Superior temporal gyrus (tissue), 1 donor: ENCODE data around the gene ARMH1.
"Not testable (repeated sequence)": the region's sequence is repeated elsewhere in the genome, so short reads cannot be mapped to it uniquely, and the experiment has no call there.

Source experiments
- DNase-seq: peaks from one replicate; pipeline ENCODE4 v3.0.0-alpha.2; 2016; ENCODE audit errors: extremely low spot score

ARMH1 gene

DNA sequence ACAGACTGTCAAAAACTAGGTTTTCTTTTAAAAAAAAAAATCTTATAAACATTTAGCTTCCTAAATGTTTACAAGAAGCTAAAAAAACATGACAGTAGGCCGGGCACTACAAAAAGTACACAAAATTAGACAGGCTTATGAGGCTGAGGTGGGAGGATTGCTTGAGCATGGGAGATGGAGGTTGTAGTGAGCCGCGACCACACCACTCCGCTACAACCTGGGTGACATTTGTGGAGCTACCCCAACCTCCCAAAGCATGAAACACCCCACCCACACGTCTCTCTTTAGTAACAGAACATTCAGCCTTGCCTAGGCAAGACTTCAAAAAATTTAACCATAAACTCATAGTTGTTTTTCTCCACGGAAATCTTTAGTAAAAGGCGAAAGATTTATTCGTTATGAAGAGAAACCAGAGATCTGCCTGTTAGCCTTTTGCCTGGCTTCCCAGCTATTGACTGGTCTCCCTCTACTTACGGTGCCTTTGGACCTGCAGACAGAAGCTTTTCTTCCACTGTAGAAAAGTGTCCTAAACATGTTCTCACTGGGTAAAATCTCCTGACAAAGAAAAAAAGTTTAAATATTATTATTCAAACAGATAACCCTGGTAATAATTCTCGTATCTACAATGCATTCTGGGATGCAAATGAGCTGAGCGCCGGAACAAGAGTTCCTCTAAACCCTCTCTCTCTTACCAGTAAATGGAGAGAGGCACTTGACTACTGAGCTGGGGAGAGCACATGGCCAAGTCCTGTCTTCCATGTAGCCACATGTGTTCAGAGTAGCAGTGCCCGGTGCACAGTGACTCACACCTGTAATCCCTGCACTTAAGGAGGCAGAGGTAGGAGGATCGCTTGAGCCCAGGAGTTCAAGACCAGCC, 47.2 kb downstream of the ARMH1 start:
- peak; percentile 53 for DNase-seq

DNA sequence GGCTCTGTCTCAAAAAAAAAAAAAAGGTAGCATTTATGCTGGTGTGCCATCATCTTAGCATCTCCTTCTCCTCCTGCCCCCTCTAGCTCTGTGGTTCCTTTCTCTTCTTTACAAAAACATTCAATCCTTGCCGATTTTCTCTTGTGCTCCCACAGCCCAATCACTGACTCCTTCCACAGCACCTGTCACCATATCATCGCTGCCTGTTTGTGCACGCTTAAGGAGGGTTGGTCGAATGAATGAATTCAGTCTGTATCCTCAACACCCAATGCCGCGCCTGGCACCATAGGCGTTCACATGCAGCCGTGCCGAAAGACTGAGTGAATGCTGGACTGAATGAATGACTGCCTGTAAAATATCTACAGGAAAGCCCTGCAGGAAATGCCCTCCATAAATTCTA, 48.5 kb downstream of the ARMH1 start:
- DNase-seq = no peak

DNA sequence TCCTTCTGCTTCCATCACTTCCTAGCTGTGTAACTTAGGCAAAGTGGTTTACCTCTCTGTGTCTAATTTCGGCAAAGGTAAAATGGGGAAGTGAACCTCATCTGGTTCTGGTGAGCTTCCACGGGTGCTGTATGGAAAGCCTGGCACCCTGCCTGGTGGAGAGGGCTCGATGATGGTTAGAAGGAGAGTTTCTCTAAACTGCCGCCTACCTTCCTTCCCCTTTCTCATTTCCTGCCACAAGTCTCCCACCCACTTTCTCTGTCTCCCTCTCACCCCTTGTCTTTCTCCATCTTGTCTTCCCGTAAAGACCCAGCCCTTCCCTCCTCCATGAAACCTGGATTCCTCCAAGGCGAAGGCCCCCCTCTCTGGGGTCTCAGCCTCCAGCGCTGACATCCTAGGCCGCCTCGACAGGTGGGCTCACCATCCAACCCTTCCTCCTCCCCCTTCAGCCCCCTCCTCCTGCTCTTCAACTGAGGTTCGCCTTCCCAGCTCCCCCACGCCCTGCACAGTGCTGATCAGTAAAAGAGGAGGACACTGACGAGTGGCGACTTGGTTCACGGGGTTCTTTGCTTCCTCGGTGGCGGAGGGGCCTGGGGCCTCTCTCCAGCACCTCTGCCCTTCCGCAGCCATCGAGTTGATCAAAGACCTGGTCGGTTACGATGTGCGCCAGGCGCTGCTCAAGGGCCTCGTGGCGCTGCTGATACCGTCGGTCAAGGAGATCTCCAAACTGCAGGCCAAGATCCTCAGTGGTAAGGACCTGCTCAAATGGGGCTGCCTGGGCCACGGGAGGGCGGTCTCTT, 49.2 kb downstream of the ARMH1 start:
- DNase-seq = no peak

DNA sequence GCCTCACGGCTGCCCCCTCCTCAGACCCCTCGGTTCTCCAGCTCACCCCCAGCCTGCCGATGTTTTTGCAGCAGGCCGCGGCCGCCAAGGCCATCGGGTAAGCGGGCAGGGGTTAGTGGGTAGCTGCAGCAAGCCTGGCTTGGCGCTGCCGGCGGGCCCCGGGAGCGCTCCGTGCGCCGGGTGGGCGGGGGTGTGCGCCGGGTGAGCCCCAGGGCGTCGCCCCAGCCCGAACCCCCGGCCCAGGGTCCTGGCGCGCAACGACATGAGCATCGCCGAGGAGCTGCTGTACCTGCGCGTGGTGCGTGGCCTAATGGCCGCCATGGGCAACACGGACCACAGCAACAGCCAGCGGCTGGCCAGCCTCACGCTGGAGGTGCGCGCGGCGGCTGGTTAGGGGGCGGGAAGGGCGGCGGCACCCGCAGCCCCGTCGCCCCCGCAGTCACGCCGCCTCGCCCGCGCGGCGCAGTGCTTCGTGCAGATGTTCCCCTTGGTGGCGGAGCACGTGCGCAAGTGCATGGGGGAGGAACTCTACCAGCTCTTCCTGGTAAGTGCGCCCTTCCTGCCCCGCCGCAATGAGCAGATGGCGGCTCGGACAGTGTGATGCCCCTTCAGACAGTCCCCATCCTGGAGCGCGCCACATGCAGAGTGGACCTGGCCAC, 49.9 kb downstream of the ARMH1 start:
- no peak for DNase-seq

DNA sequence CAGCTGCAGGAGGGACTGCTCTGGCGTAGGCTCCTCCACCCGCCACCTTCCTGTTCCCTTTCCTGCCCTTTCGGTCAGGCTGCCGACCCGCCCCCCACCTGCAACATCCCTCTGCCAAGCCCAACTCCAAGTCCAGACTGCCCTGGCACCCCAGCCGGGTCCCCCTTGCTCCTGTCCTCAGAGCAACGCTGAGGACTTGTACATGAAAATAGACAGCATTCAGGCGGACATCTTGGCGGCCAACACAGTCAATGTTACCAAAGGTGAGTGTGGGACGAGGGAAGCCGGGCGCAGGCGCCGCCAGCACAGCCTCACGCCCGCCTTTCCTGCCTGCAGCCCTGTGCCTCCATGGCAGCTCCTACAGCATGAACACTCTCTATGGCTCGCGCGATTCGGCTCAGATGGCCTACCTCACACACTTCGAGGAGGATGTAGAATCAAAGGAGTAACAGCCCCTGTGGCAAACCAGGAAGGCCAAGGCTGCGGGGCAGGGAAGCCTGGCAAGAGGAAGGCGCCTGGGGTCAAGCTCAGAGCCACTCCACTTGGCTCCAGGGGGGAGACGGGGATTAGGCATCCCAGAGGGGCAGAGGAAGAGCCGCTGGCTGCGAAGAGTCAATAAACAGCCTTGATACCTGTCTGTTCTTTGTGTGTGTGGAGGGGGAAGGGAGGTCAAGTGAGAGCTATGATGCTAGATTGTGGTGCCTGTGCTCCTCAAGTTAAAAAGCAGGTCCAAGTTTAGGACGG, 50.6 kb downstream of the ARMH1 start:
- no peak for DNase-seq

DNA sequence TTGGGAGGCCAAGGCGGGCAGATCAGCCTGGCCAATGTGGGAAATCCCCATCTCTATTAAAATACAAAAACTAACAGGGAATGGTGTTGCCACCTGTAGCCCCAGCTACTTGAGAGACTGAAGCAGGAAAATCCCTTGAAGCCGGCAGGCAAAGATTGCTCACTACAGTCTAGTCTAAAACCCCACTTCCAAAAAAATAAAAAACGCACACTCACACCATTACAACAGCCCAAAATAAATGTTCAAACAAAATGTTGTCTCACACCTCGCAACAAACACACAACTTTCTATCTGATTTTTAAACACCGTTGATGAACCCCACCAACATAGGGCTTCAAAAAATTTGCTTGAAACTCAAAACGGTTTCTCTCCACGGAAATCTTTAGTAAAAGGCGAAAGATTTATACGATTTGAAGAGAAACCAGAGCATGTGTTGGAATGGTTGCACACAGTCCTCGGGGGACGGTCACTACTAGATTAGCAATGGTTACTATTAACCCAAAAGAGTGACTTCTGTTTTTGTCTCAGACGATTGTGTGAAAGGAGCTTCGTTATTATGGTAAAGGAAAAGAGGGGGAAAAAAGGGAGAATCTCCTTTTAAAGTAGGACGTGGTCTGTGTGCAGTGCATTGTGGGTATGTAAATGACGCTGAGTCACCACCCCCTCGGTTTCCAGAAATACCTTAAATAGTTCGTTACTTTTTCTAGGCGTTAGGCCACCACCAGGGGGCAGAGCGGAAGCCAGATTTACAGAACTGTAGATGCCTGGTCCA, 56.4 kb downstream of the ARMH1 start, which contains the start of gene RNU5D-1:
Gene RNU5D-1 (minus strand): TSS at position 430 of the 772 bp plus-strand sequence.
- DNase-seq = peak; percentile 99

DNA sequence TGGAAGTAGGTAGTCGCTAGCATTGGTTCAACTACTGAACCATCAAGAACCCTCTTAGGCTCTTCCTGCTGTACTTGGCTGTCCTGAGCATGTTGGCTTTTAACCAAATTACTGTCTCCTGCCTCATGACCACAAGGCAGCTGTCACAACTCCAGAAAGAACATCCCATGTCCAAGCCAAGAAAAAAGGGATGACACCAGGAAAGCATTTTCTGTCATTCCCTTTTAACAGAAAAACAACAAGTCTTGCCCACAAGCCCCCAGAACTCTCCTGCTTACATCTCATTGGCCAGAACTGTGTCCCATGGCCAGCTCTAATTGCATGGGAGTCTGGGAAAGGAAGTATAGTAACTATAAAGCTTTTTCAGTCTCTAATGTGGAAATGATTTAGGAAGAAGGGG, 58.9 kb downstream of the ARMH1 start:
- DNase-seq = no peak

DNA sequence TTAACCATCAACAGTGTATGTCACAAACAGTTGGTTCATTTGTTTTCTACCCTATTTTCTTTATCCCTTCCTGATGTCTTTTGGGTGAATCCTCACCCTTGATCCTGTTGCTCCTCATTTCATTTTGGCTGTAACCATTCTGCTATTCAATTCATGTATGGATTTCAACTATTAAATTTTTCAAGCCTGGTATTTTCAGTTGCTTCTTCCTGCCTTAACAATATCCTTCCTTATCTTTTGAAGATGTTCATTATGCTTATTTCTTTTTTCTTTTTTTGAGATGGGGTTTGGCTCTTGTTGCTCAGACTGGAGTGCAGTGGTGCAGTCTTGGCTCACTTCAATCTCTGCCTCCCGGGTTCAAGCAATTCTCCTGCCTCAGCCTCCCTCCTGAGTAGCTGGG, 59.3 kb downstream of the ARMH1 start:
- DNase-seq = no peak

DNA sequence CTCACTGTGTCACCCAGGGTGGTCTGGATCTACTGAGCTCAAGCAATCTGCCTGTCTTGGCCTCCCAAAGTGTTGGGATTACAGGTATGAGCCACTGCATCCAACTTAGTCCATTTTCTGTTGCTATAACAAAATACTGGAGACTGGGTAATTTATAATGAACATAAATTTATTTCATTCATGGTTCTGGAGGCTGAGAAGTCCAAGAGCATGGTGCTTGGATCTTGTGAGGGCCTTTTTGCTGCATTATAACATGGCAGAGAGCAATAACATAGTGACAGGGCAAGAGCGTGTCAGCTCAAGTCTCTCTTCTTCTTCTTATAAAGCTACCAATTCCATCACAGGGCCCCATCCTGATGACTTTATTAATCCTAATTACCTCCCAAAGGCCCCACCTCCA, 61.5 kb downstream of the ARMH1 start:
- DNase-seq = no peak

DNA sequence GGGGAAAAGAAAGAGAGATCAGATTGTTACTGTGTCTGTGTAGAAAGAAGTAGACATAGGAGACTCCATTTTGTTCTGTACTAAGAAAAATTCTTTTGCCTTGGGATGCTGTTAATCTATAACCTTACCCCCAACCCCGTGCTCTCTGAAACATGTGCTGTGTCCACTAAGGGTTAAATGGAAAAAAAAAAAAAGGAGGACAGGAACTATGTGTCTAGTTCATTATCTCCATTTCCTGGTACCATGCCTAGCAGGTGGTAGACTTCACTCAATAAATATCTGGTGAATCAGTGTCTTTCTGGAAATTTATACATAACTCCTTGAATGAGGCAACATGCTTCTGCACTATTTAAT, 64.4 kb downstream of the ARMH1 start:
- DNase-seq = not testable (repeated sequence)

DNA sequence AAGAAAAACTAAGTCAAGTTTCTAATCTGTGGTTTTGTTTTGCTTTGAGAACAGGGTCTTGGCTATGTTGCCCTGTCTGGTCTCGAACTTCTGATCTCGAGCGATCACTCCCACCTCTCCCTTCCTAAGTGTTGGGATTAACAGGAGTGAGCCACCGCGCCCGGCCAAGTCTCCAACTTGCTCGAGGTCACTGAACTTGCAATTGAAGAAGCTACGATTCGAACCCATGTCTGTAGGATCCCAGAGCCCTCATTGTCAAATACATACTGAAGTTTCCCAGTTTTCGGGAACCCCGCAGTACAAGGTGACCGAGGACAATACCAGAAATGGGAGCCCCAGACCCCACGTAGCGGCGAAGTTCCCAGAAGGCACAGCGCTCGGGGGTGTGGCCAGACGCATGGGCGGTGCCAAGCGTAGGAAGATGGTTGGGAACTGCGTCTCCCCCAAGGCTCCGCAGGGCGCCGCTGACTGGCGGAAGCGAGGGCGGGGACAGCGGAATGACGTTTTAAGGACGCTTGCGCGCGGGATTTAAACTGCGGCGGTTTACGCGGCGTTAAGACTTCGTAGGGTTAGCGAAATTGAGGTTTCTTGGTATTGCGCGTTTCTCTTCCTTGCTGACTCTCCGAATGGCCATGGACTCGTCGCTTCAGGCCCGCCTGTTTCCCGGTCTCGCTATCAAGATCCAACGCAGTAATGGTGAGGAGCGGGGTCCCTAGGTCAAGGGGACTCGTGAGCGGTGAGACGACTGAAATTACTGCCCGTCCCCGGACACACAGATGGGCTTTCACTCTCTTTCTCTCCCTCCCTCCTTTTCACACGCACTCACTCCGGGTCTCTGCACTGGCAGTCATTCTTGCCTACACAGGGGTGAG, 65.0 kb downstream of the ARMH1 start, which contains the start of gene KIF2C:
Gene KIF2C (plus strand): TSS at position 531 of the 872 bp plus-strand sequence. CDS start 96 bp downstream, at position 627.
- peak; percentile 98 for DNase-seq

DNA sequence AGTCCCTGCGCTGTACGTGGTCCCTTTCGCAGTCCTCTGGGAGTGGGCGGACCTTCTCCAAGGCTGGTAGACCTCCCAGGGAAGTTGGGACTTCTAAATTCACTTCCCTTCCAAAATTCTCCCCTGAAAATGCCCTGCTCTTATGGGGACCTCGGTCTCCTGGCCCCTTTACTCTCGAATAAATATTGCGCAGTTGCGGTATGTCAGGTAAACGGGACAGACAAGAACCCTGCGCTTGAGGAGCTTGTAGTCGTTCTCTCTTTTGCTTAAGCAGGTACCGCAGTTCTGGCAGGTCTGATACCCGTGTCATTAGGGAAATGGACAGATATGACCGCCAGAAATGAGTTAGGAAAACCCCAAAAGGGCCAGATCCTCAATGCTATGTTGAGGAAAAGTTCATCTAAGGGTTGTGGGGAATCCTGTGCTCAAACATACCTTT, 65.7 kb downstream of the ARMH1 start:
- no peak for DNase-seq

DNA sequence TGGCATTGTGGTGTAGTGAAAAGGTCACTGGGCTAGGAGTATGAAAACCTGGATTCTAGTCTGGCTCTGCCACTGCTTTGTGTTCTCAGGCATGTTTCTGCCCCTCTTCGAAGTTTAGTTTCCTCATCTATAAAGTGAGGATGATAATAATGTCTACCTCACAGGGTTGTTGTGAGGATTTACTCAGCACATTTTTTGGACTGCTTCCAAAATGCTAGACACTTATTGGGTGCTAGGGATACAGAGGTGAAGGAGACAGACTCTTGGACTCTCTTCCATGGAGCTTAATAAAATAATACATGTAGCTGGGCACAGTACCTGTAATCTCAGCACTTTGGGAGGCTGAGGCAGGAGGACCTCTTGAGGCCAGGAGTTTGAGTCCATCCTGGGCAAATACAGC, 68.7 kb downstream of the ARMH1 start:
- DNase-seq = no peak

DNA sequence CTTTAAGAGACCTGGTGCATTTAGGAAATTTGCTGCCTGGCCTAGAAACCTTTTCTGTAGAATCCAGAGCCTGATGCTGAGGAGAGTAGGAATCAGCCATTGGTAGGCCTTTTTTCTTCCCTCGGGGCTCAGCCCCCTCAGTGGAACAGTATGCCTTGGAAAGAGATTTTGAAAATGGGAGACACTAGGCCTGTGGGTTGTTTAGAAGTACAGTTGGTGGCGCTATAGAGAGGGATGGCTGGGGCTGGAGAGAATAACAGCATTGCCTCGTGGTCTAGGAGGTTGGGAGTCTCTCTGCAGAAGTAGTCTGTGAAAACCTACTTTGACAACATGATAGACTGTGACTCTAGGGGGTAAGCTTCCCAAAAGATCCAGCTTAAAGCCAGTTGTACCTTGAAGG, 73.4 kb downstream of the ARMH1 start:
- DNase-seq = no peak

DNA sequence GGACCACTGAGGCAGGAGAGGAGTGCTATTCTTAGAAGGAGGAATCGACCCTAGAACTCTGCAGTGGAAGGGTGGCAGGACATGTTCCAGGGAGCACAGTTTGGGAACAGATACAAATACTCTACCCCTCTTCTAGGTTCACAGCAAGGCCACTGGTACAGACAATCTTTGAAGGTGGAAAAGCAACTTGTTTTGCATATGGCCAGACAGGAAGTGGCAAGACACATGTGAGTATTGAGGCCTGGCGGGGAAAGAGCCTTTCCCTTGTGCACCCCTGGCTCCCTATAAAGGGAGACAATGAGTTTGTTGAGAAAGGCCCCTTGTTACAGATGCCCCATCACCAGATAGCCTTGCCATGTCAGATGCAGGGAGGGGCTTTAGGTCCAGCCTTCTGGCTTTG, 82.9 kb downstream of the ARMH1 start:
- DNase-seq = no peak

DNA sequence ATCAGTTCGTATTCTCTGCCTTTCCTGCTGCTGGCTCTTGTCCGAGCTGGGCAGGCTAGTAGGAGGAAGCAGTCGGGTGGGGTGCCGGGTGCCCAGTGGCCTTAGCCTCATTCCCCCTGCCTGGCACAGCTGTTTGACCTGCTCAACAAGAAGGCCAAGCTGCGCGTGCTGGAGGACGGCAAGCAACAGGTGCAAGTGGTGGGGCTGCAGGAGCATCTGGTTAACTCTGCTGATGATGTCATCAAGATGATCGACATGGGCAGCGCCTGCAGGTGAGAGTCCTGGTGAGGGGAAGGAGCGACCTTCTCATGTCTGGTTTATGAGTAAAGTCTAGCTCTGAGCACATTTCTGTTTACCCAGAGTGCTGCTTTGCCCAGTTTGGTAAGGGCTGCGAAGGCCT, 84.6 kb downstream of the ARMH1 start:
- DNase-seq = no peak

DNA sequence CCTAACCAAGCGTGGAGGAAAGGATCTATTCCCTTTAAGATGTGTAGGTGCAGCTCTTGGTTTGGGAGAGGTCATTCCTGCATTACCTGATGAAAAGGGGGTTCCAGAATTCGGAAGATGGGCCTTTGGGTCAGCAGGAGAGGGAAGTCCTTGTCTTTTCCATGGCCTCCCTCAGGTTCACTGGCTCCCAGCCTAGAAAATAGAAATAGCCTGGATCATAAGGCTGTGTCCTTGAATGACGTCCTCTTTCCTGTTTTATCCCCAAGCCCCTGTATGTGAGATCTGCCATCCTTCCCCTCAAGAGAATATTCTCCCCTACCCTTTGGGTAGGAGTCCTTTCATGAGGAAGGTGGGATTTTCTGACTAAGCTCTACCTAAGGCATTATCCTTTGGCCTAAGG, 86.4 kb downstream of the ARMH1 start:
- no peak for DNase-seq

DNA sequence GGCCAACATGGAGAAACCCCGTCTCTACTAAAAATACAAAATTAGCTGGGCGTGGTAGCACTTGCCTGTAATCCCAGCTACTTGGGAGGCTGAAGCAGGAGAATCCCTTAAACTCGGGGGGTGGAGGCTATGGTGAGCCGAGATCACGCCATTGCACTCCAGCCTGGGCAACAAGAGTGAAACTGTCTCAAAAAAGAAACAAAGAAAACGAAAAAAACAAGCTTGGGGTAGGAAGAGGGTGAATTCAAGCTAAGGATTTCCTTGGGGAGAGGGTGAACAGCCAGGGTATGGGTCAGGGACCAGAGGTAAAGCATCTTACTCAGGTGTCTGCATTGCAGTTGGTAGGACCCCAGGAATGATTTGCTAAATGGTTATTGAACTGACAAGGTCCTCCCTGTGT, 91.9 kb downstream of the ARMH1 start:
- DNase-seq = not testable (repeated sequence)
